HepG2 (cell line): Measurements from ENCODE around the gene TUBB. TPM values are rescaled to one million over a fixed set of nuclear protein-coding genes. Genes with fewer than 3 reads are reported as not detected.

Source experiments
- CCDC6 ChIP-seq: sonication (generic); formaldehyde crosslinking; IDR thresholded peaks from 2 replicates; pipeline ENCODE4 v1.8.1; 2022; ENCODE audit warnings: mild to moderate bottlenecking, missing genetic modification reagents, moderate library complexity
- CENPBD1 ChIP-seq: sonication (generic); formaldehyde crosslinking; IDR thresholded peaks from 2 replicates; pipeline ENCODE4 v1.8.0; 2022; ENCODE audit warnings: missing genetic modification reagents, low read depth, mild to moderate bottlenecking, borderline replicate concordance
- MAZ ChIP-seq, 2 experiments: sonication (generic) in 1 of 2; formaldehyde crosslinking in 1 of 2; IDR thresholded peaks; 2 replicates each; pipeline versions ENCODE4 v1.5.0 to v1.6.1; 2012 to 2020; ENCODE audit warnings: low read depth in 2 of 2, mild to moderate bottlenecking in 2 of 2, borderline replicate concordance in 1 of 2, improper control_type of control experiment in 1 of 2, low read length in 1 of 2, missing genetic modification reagents in 1 of 2, moderate library complexity in 1 of 2
- RARG ChIP-seq: sonication (generic); formaldehyde crosslinking; IDR thresholded peaks from 2 replicates; pipeline ENCODE4 v1.4.0; 2020; ENCODE audit warnings: low read depth, mild to moderate bottlenecking, missing genetic modification reagents
- SETDB1 ChIP-seq: sonication (generic); formaldehyde crosslinking; IDR thresholded peaks from 2 replicates; pipeline ENCODE4 v1.5.1; 2020; ENCODE audit warnings: missing genetic modification reagents, mild to moderate bottlenecking, borderline replicate concordance
- SOX5 ChIP-seq: IDR thresholded peaks from 2 replicates; pipeline ENCODE4 v1.6.1; 2016; ENCODE audit warnings: borderline replicate concordance
- ZFP62 ChIP-seq: sonication (generic); formaldehyde crosslinking; IDR thresholded peaks from 2 replicates; pipeline ENCODE4 v1.4.0; 2020; ENCODE audit warnings: missing genetic modification reagents
- ZNF451 ChIP-seq: sonication (generic); formaldehyde crosslinking; IDR thresholded peaks from 2 replicates; pipeline ENCODE4 v1.5.0; 2020; ENCODE audit warnings: mild to moderate bottlenecking, missing genetic modification reagents
- ZNF563 ChIP-seq: sonication (generic); formaldehyde crosslinking; IDR thresholded peaks from 2 replicates; pipeline ENCODE4 v1.8.0; 2022; ENCODE audit warnings: mild to moderate bottlenecking, moderate library complexity, missing genetic modification reagents
- ZNF619 ChIP-seq: sonication (generic); formaldehyde crosslinking; IDR thresholded peaks from 2 replicates; pipeline ENCODE4 v1.4.0; 2020; ENCODE audit warnings: mild to moderate bottlenecking, missing genetic modification reagents
- ZNF704 ChIP-seq: sonication (generic); formaldehyde crosslinking; IDR thresholded peaks from 2 replicates; pipeline ENCODE4 v1.8.1; 2023; ENCODE audit warnings: mild to moderate bottlenecking, inconsistent platforms, moderate library complexity, missing genetic modification reagents, borderline replicate concordance
- polyA plus RNA-seq, 8 experiments: library from polyadenylated mRNA; depleted of rRNA in 3 of 8; stranded (reverse) in 7 of 8; unstranded in 1 of 8; fragments of >200 nt; fragmentation: Illumina TruSeq in 4 of 8; extraction: Trizol in 4 of 8; gene quantifications; 2 replicates each; pipeline versions ENCODE4 v1.2.1 to v1.2.3, GENCODE V29; 2011 to 2016; ENCODE audit warnings: low read depth in 4 of 8, missing spikeins in 1 of 8, mixed read lengths in 1 of 8; ENCODE audit not compliant: insufficient read depth in 1 of 8
- total RNA-seq, 5 experiments: library from RNA; depleted of rRNA; stranded (reverse); fragments of >200 nt; fragmentation: Illumina TruSeq; extraction: Trizol; gene quantifications; 2 replicates each; pipeline ENCODE4 v1.2.3, GENCODE V29; 2016; ENCODE audit warnings: low read depth in 1 of 5
- TF ChIP-seq, protein P1 (sequence below): sonication (generic); formaldehyde crosslinking; IDR thresholded peaks from 2 replicates; pipeline ENCODE4 v1.5.0; 2020; ENCODE audit warnings: mild to moderate bottlenecking, missing genetic modification reagents

The TUBB gene
- total and polyA plus RNA-seq, 2 of the 13 experiments (the other 11 are each of a cell fraction or from before 2014, with no cell fraction given) = 911 to 1,163 TPM

GRCh38 chr6:30741063-30741779 is 21.1 kb downstream of the TUBB start (continued):
- no peak for TF ChIP-seq SETDB1
- TF ChIP-seq ZNF451 (CRISPR knock-in tag) = no peak
- TF ChIP-seq ZNF563 (CRISPR knock-in tag) = no peak
- no peak for TF ChIP-seq ZNF619 (CRISPR knock-in tag)
- no peak for TF ChIP-seq ZNF704 (CRISPR knock-in tag)
- TF ChIP-seq ZFP62 = no peak
- no peak for TF ChIP-seq SOX5 (CRISPR knock-in tag)
- no peak for TF ChIP-seq RARG (CRISPR knock-in tag)
- no peak for TF ChIP-seq CENPBD1 (CRISPR knock-in tag)
- TF ChIP-seq, protein P1, sequence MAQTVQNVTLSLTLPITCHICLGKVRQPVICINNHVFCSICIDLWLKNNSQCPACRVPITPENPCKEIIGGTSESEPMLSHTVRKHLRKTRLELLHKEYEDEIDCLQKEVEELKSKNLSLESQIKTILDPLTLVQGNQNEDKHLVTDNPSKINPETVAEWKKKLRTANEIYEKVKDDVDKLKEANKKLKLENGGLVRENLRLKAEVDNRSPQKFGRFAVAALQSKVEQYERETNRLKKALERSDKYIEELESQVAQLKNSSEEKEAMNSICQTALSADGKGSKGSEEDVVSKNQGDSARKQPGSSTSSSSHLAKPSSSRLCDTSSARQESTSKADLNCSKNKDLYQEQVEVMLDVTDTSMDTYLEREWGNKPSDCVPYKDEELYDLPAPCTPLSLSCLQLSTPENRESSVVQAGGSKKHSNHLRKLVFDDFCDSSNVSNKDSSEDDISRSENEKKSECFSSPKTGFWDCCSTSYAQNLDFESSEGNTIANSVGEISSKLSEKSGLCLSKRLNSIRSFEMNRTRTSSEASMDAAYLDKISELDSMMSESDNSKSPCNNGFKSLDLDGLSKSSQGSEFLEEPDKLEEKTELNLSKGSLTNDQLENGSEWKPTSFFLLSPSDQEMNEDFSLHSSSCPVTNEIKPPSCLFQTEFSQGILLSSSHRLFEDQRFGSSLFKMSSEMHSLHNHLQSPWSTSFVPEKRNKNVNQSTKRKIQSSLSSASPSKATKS (CRISPR knock-in tag) = no peak
- no peak for TF ChIP-seq CCDC6 (CRISPR knock-in tag)
- no peak for TF ChIP-seq MAZ (IDR thresholded peaks at IDR 0.05; ENCODE audit: borderline replicate concordance, low read depth, low read length)
- TF ChIP-seq MAZ (CRISPR knock-in tag; IDR thresholded peaks at IDR 0.05; ENCODE audit: low read depth) = no peak
